ENCODE results near the gene MIER3. TPM values are rescaled to one million over a fixed set of nuclear protein-coding genes. Genes with fewer than 3 reads are reported as not detected.

Gene MIER3
- total and polyA plus RNA-seq, 2 of the 13 experiments (the other 11 are each of a cell fraction or from before 2014, with no cell fraction given): 14.6 to 38.8 TPM

GRCh38 chr5:56918054-56918453, 33.9 kb downstream of the MIER3 start (continued):
- TF ChIP-seq PATZ1 (CRISPR knock-in tag; IDR thresholded peaks at IDR 0.05) (0 out of 2 replicates have a peak, but pooled peaks have one; percentile 24), SMYD3 (CRISPR knock-in tag; IDR thresholded peaks at IDR 0.05) (peak; percentile 55; the same call in 1 of the 2 replicates), DBP (CRISPR knock-in tag; IDR thresholded peaks at IDR 0.05; ENCODE audit: not compliant biosample characterization) (no peak), CEBPG (CRISPR knock-in tag; IDR thresholded peaks at IDR 0.05) (peak; percentile 77), SMC3 (IDR thresholded peaks at IDR 0.05; ENCODE audit: low read length) (0 out of 2 replicates have a peak, but pooled peaks have one; percentile 2), SSRP1 (CRISPR knock-in tag; IDR thresholded peaks at IDR 0.05) (no peak)

GRCh38 chr5:56917534-56917933, 34.4 kb downstream of the MIER3 start:
- H3K9me3 ChIP-seq (ENCODE audit: low read length): no peaks in the 10 kb centered on the region
- intact Hi-C loops (cut with micrococcal nuclease; ENCODE audit: unreplicated experiment): no loop called here
- POLR2A ChIA-PET: interaction anchor here (1.0 to 2.0 kb wide), 4 partner anchors 8 to 256 kb away, joined by 3 to 21 read pairs (median 4); partner anchors contain the start of genes GPBP1 and SETD9
- H4K20me1 ChIP-seq (ENCODE audit: insufficient read depth, low read length): no peaks in the 10 kb centered on the region
- DNase-seq (ENCODE audit: low spot score): no peak
- peaks cover 2 to 13% of the 10 kb centered on the region in 2 experiments for H3K36me3 ChIP-seq (replicated peaks in 1 of 2; ENCODE audit: control insufficient read depth in 1 of 2, insufficient read depth in 2 of 2, low read length in 2 of 2)
- no peak overlapping the region for H3K4me2 ChIP-seq (ENCODE audit: low read depth, low read length)
- no peak overlapping the region for H3K9ac ChIP-seq (ENCODE audit: insufficient read depth, low read depth, low read length)
- H3K27ac ChIP-seq (ENCODE audit: extremely low read length, insufficient read depth, low read length): peak overlapping the region; percentile 49
- FAIRE-seq: no peak
- no peak overlapping the region for H2AFZ ChIP-seq (ENCODE audit: low read length)
- peak; percentile 83 for ATAC-seq
- H3K4me1 ChIP-seq (ENCODE audit: insufficient read depth, low read length): peaks cover 22% of the 10 kb centered on the region
- H3K4me3 ChIP-seq (replicated peaks in 1 of 3; ENCODE audit: insufficient read depth in 1 of 3, low read depth in 2 of 3, low read length in 3 of 3): no peak overlapping the region
- CTCF ChIA-PET (ENCODE audit: low intra/inter-chr PET ratio, low total read pairs): no interaction called here
- H3K79me2 ChIP-seq (ENCODE audit: insufficient read depth, low read length): no peaks in the 10 kb centered on the region
- WGBS (ENCODE audit: low lambda C conversion rate): 0% methylated on average over 1 of the region's 2 CpGs
- in situ Hi-C loops (cut with HindIII; ENCODE audit: extremely low pct_ligation_motif_present, low pct_unique_long_range_greater_than_20kb): no loop called here
- no TSS peak for BruUV-seq (replicated peaks)
- no peaks in the 10 kb centered on the region for H3K27me3 ChIP-seq (ENCODE audit: control insufficient read depth in 1 of 2, insufficient read depth in 2 of 2, low read length in 2 of 2)
- TF ChIP-seq ZNF564 (CRISPR knock-in tag; IDR thresholded peaks at IDR 0.05) (no peak), ZNF292 (CRISPR knock-in tag; IDR thresholded peaks at IDR 0.05; ENCODE audit: borderline replicate concordance, low read depth) (no peak), ZNF260 (CRISPR knock-in tag; IDR thresholded peaks at IDR 0.05; ENCODE audit: borderline replicate concordance, low read depth) (no peak), THYN1 (CRISPR knock-in tag; IDR thresholded peaks at IDR 0.05; ENCODE audit: borderline replicate concordance, low read depth) (no peak), KDM5A (IDR thresholded peaks at IDR 0.05; ENCODE audit: borderline replicate concordance, low read length) (no peak), NFE2L1 (CRISPR knock-in tag; IDR thresholded peaks at IDR 0.05; ENCODE audit: borderline replicate concordance) (no peak), AKAP8 (CRISPR knock-in tag; IDR thresholded peaks at IDR 0.05) (no peak), ZNF18 (CRISPR knock-in tag; IDR thresholded peaks at IDR 0.05; ENCODE audit: insufficient replicate concordance) (no peak), GRHL1 (CRISPR knock-in tag; conservative IDR thresholded peaks at IDR 0.05) (no peak), STAG1 (CRISPR knock-in tag; IDR thresholded peaks at IDR 0.05) (no peak), ZNF354B (CRISPR knock-in tag; IDR thresholded peaks at IDR 0.05) (no peak)
